ENCODE measurements around the gene SH3PXD2B. TPM values are rescaled to one million over a fixed set of nuclear protein-coding genes. Genes with fewer than 3 reads are reported as not detected.
"Not testable (repeated sequence)": the region's sequence is repeated elsewhere in the genome, so short reads cannot be mapped to it uniquely, and the experiment has no call there.

Gene SH3PXD2B
- total RNA-seq, 1 experiment from 2014 or later, result 18.5 TPM

- DNase-seq (ENCODE audit: low read depth), result no peak
Measured at GRCh38 chr5:172402531-172403188, 51.7 kb downstream of the SH3PXD2B start.

- not testable (repeated sequence) for DNase-seq (ENCODE audit: low read depth)
Measured at GRCh38 chr5:172402031-172402430, 52.3 kb downstream of the SH3PXD2B start.

- no peak for DNase-seq (ENCODE audit: low read depth)
Measured at GRCh38 chr5:172399826-172400225, 54.5 kb downstream of the SH3PXD2B start.

GRCh38 chr5:172399336-172399735, 55.0 kb downstream of the SH3PXD2B start:
- peak; percentile 62 for DNase-seq (ENCODE audit: low read depth)

- not testable (repeated sequence) for DNase-seq (ENCODE audit: low read depth)
Measured at GRCh38 chr5:172398645-172399044, 55.7 kb downstream of the SH3PXD2B start.

GRCh38 chr5:172396994-172397393, 57.3 kb downstream of the SH3PXD2B start:
- DNase-seq (ENCODE audit: low read depth), result not testable (repeated sequence)

GRCh38 chr5:172396220-172396619, 58.1 kb downstream of the SH3PXD2B start:
- DNase-seq (ENCODE audit: low read depth), result no peak

- DNase-seq (ENCODE audit: low read depth), result no peak
Measured at GRCh38 chr5:172395483-172395882, 58.8 kb downstream of the SH3PXD2B start.

- no peak for DNase-seq (ENCODE audit: low read depth)
Measured at GRCh38 chr5:172389578-172390112, 64.7 kb downstream of the SH3PXD2B start.

GRCh38 chr5:172388246-172388733, 66.0 kb downstream of the SH3PXD2B start:
- DNase-seq (ENCODE audit: low read depth), result no peak

- DNase-seq (ENCODE audit: low read depth), result no peak
Measured at GRCh38 chr5:172385707-172386106, 68.6 kb downstream of the SH3PXD2B start.

- DNase-seq (ENCODE audit: low read depth), result no peak
Measured at GRCh38 chr5:172385010-172385563, 69.2 kb downstream of the SH3PXD2B start.

GRCh38 chr5:172383191-172383802, 71.0 kb downstream of the SH3PXD2B start:
- DNase-seq (ENCODE audit: low read depth), result no peak

GRCh38 chr5:172380987-172381643, 73.2 kb downstream of the SH3PXD2B start:
- peak; percentile 24 for DNase-seq (ENCODE audit: low read depth)

GRCh38 chr5:172380301-172380986, 73.9 kb downstream of the SH3PXD2B start:
- DNase-seq (ENCODE audit: low read depth), result no peak

- no peak for DNase-seq (ENCODE audit: low read depth)
Measured at GRCh38 chr5:172379481-172379880, 74.8 kb downstream of the SH3PXD2B start.

- DNase-seq (ENCODE audit: low read depth), result no peak
Measured at GRCh38 chr5:172377856-172378255, 76.5 kb downstream of the SH3PXD2B start.

- DNase-seq (ENCODE audit: low read depth), result no peak
Measured at GRCh38 chr5:172377438-172377837, 76.9 kb downstream of the SH3PXD2B start.

- no peak for DNase-seq (ENCODE audit: low read depth)
Measured at GRCh38 chr5:172374783-172375182, 79.5 kb downstream of the SH3PXD2B start.

- no peak for DNase-seq (ENCODE audit: low read depth)
Measured at GRCh38 chr5:172373680-172374079, 80.6 kb downstream of the SH3PXD2B start.

- no peak for DNase-seq (ENCODE audit: low read depth)
Measured at GRCh38 chr5:172371684-172372083, 82.6 kb downstream of the SH3PXD2B start.

All from RPMI7951 (cell line).